SH-SY5Y (cell line): ENCODE data around the gene TCP11.

Source experiments
- GATA2 ChIP-seq: IDR thresholded peaks from 2 replicates; pipeline ENCODE4 v1.6.1; 2011; ENCODE audit warnings: mild to moderate bottlenecking, low read depth, low read length
- GATA3 ChIP-seq: IDR thresholded peaks from 2 replicates; pipeline ENCODE4 v1.6.1; 2011; ENCODE audit warnings: low read depth, mild to moderate bottlenecking, low read length, moderate library complexity

DNA sequence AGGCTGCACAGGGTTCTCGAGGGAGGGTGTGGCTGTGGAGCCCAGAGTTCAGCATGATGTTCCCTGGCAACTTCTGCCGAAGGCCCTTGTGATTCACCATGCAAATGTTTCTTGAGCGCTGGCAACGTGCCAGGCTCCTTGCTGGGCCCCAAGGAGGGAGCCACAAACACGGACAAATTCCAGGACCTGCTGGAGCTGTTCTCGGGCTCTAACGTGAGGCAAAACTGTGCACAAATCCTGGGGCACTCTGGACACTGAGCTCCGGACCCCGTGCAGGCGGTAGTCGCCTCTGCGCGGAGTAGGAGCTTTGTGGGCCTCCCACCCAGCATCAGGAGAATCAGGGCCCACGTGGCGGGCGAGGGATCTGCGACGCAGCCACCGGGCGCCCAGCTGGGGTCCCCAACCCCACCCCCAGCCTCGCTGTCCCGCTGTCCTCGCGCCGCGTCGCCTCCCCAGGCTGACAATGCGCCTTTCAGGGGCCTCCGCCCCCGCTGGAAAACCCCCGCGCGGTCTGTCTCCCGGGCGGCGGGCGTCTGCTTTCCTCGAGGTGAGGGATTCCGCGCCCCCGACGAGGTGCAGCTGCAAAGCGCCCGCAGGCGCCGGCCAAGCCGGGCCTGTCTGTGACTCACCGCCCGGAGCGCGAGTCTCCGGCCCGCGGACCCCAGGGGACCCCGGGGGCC lies 40.9 kb upstream of the TCP11 start:
- TF ChIP-seq GATA3 (no peak), GATA2 (no peak)
